ENCODE measurements around the gene SRMS.

Gene SRMS

GRCh38 chr20:63536997-63537524, 10.5 kb downstream of the SRMS start, which contains the start of gene PTK6:
TSS of gene PTK6 (minus strand) at chr20:63537376. CDS start at chr20:63537314, 62 bp downstream.
- no peak for DNase-seq

DNA sequence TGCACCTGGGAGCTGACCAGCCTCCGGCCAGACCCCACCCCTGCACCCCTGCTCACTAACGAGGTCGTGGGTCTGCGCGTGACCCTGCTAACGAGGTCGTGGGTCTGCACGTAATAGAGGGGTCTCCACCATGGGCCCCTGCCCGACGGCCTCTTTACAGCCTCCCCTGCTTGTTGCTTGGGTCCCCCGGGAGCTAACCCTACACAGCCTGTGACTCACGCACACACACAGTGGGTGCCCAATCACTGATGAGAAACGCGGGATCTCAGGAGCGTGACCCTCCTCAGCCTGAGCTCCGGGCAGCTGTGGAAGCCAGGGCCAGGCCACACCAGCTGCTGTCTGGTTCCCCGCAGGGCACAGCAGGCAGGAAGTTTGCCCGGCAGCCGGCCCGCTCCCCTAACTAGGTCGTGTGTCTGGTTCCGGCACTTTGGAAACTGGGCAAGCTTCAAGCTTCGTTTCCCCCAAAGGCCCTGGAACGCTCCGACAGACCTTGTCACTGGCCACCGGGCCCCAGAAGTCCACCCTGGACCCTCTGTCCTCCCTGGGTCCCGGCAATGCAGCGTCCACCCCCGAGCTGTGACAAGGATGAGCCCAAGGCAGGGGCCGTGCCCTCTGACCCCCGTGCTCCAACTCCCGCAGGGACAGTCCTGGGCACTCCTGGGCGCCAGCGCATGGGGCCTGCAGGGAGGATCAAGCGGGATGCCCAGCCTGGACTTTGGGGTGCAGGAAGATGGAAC, 11.1 kb downstream of the SRMS start:
- DNase-seq, result no peak

- no peak for DNase-seq
Observed at GRCh38 chr20:63534831-63535651, 12.5 kb downstream of the SRMS start.

- no peak for DNase-seq
Observed at GRCh38 chr20:63534427-63534830, 13.1 kb downstream of the SRMS start.

- DNase-seq, result no peak
Observed at GRCh38 chr20:63533871-63534393, 13.6 kb downstream of the SRMS start.

- no peak for DNase-seq
Observed at GRCh38 chr20:63533388-63533787, 14.2 kb downstream of the SRMS start.

DNA sequence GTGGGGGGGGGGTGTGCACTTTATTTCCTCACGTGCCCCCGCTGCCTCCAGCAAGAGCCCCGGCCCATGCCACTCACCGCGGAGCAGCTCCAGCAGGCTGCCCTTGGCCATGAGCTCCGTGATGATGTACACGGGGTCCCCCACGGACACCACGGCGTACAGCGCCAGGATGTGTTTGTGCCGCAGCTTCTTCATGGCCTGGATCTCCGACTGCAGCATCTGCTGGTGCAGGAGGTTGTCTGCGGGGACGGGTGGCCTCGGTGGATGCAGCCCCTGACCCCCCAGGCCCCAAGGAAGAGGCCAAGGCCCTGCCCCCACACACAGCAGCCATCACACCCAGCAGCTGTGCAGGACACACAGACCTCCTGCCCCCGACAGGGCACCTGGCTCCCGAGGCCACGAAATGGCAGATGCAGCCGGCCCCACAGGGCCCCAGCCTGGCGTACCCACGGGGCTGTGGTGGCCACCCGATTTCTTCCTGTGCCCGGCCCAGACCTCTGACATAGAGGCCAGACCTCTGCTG, 15.0 kb downstream of the SRMS start:
- no peak for DNase-seq

DNA sequence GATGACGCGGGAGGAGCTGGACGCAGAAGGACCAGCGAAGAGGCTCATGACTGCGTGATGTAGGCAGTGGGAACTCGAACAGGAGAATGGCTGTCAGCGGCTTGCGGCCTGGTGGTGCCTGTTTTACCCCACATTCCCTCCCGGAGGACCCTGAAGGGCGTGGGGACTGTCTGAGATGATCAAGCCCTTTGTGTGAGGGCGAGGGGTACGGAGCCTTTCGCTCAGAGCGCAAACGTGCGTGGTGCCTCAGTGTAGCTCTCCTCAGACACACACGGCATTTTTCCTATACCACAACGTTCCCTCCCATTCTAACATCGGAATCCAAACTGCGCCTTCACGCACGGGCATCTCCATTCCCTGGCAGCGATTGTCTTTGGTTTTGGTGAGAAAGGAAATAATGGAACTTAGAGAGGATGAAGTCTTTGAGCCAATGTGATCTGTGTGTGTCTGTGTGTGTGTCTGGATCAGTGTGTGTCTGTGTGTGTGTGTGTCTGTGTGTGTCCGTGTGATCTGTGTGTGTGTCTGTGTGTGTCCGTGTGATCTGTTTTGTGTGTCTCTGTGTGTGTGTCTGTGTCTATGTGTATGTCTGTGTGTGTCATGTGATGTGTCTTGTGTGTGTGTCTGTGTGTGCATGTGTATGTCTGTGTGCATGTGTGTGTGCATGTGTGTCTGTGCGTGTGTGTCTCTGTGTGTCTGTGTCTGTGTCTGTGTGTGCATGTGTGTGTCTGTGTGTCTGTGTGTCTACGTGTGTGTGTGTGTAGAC, 15.7 kb downstream of the SRMS start:
- DNase-seq, result no peak

GRCh38 chr20:63530788-63531160, 16.8 kb downstream of the SRMS start:
- DNase-seq, result no peak

DNA sequence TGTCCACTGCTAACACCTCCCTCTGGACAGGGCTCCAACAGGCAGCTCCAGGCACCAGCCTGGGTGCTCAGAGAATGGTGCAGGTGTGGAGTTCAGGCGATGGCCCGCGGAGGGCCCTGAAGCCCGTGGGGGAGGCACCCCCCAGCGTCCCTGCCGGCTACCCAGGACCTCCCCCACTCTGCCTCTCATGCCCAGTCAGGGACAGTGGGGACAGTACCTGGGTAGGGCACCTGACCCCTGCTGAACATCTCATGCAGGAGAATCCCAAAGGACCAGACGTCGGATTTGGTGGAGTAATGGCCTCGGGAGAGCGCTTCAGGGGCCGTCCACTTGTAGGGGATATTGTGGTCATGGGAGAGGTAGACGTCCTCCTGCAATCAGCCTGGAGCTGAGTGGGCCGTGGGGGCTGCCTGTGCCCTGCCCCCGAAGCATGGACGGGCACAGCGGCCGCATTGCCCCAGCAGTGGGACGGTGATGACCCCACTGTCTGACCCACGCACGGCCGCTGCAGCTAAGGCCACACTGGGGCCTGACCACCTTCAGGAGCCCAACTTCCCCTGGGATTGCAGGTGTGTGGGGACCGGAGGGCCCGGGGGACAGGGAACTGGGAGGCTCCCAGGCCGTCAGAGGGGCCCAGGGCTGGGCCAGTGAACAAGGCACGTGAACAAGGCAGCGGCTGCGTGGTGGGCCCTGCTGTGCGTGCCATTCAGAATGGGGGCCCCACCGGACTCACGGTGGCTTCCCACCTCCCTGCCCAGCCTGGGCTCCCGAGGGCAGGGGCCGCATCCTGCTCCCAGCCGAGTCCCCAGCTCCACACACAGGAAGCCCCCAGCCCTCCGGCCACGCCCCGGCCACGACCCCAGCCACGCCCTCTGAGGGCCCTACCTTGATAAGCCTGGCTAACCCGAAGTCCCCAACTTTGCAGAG, 17.4 kb downstream of the SRMS start:
- no peak for DNase-seq

DNA sequence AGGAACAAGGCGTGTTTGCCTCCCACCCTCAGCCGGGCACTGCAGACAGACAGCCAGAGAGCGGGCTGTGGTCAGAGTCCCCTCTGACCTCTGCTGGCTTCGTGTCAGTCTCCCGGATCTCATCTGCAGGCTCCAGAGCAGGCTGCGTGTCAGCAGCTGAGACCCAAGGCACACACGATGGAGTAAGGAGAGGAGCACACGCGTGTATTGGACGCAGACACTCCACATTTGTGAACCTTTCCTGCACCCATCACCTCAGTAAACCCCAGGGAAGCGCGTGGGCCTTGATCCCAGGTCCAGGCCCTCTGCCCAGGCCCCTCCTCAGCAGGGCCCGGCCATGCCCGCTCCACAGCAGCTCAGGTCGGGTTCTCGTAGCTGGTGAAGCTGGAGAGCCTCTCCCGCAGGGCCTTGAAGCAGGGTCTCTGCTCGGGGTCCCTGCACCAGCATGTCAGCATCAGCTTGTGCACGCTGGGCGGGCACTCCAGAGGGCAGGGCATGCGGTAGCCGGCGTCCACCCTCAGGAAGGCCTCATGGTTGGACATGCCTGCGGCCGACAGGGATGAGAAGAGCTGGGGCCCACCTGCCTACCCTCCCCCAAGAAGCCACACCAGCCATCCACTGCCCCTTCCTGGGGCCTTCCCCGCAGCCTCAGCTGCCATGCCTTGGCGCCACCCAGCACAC, 18.2 kb downstream of the SRMS start:
- DNase-seq, result no peak

DNA sequence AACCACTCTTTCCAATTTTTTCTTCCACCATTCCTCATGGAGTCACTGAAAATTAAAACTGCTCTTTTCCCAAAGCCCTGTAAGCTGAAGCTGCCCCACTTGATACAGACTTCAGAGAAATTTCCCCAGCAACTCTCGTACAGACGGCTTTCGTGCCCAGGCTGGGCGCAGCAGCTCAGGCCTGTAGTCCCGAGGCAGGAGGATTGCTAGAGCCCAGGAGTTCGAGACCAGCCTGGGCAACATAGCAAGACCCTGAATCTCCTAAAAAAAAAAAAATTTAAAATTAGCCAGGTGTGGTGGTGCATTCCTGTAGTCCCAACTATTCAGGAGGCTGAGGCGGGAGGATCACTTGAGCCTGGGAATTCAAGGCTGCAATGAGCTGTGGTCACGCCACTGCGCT, 20.4 kb downstream of the SRMS start:
- DNase-seq, result no peak

- DNase-seq, result no peak
Observed at GRCh38 chr20:63525971-63526370, 21.6 kb downstream of the SRMS start.

DNA sequence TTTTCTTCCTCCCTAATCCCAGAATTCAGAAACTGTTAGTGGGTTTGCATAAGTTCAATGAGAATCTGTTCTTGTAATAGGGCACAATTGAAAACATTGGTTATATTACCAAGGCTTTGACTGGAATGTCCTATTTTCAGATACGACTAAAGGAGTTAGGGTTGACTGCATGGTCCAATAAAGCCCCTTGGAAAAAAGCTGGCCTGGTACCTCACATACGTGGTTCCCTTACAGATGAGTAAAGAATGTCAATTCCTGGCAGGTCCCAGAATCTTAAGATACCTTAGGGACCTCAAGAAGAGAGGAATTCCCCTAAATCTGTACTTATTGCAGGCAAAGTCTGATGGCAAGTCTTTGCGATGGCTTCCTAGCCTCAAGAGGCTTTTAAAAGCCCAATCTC, 22.4 kb downstream of the SRMS start:
- DNase-seq, result no peak

DNA sequence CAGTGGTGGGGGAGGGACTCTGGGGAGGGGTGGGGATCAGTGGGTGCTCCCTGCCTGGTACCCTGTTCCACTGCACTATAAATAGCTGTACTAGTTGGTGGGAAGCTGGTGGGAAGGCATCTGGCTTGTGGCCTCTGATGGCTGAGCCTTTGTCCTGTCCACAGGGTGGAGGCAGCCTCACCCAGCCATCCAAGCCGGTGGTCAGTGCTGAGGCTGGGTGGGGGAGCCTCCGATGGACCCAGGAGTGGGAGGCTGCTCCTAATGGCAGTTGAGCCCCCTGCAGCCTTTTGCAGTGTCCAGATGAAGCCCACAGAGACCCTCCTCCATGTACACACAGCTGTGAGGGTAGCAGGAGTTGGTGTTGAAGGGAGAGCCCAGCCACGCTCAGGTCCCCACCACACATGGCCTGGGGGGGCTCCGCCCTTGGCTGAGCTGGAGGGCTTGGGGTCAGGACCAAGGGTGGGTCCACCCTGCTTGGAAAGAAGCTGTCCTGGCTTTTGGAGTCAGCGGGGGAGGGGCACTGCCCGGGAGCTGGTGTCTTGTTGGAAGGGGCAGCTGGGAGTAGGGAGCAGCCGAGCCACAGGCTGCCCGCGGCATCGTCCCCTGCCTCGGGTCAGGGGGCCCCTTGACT, 24.5 kb downstream of the SRMS start:
- no peak for DNase-seq

GRCh38 chr20:63522091-63522868, 25.3 kb downstream of the SRMS start:
- DNase-seq, result no peak

DNA sequence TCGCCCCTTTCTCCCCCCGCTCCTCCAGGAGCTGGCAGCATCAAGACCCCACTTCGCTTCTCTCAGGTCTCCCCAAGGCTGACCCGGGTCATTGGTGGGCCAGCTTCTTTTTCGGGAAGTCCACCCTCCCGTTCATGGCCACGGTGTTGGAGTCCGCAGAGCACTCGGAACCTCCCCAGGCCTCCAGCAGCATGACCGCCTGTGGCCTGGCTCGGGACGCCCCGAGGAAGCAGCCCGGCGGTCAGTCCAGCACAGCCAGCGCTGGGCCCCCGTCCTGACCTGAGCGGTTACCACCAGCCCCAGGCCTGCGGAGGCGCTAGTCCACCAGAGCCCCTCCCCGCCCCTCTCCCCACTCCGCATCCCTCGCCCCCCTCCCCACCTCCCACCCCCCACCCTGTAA, 25.9 kb downstream of the SRMS start:
- no peak for DNase-seq

DNA sequence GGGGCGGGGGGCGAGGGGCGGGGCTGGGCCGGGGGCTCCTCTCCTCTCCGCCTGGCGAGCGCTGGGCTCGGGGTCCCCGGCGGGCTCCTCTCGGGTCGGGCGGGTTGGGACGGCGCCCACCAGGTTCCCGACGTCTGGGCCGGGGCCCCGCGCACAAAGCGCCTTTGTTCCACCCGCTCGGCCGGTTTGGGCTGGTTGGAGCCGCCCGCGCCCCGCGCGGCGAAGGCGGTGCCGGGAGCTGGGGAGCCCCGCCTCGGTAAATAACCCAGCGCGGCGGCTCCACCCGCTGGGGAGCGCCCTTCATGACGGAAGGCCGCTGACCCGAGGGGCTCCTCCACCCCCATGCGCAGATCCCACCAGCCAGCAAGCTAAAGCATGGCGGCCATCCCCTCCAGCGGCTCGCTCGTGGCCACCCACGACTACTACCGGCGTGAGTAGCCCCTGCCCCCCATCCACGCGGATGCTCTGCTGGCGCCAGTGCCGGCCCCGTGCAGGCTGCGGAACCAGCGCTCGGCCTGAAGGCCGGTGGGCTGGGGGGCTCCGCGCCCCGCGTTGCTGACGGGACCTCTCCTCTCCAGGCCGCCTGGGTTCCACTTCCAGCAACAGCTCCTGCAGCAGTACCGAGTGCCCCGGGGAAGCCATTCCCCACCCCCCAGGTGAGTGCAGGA, 26.5 kb downstream of the SRMS start:
- DNase-seq, result peak; percentile 66

DNA sequence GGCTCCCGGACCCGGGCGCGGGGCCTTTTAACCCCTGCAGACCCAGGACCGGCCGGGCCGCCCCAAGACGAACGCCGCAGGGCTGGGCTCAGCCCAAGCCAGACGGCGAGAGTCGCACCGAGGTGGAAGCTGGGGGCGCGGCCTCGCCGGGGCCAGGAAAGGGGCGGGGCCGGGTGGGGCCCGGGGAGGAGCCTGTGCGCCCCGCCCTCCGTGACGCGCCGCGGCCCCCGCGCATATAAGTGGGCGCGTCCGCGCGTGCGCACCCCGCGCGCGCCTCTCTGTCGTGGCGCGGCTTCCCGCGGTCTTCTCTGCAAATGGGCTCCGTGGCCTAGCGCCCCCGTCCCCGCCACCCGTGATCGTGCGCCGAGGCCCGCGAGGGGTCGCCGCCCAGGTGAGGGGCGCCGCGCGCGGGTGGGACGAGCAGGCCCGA, 27.0 kb downstream of the SRMS start, which contains the start of gene PPDPF:
PPDPF (plus strand) TSS at position 262 of the 430 bp plus-strand sequence. CDS start 544 bp downstream, outside the sequence.
- peak; percentile 87 for DNase-seq
